ENCODE measurements around the gene SOCS3. TPM values are rescaled to one million over a fixed set of nuclear protein-coding genes. Genes with fewer than 3 reads are reported as not detected.
"Not testable (repeated sequence)": the region's sequence is repeated elsewhere in the genome, so short reads cannot be mapped to it uniquely, and the experiment has no call there.

Gene SOCS3
- total and polyA plus RNA-seq, 7 donors: 10.3 to 499 (median 45.7) TPM

DNA sequence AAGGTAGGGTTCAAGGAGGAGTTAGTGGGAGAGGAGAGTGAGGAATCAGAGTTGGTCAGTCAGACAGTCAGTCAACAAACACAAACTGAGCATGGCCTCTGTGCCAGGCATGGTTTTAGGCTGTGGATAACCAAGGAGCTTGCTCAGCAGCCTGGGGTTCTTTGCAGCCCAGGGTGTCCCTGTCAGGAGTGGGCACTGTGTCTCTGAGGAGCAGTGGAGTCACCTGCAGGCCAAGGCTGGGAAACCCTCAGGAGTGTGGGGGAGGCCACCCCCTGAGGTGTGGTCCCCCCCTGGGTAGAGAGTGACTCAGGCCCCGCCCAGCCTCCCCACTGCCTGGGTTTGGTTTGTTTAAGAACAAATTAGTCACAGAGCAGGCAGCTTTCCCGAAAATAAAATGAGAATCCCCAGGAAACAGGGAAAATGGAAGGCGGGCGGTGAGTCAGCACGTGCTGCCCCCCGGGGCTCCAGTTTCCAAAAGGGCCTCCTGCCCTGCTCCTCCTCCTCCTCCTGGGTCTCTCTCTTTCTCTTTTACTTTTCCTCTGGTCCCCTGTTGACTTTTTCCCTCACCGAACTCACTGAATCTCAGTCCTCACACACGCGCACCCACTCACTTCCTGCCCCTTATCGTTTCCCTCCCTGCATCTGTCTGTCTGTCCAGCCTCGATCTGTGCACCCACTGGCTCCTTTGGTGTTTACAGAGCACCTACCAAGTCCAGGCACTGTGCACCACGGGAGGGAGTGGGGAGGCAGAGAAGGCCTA is 44.3 kb downstream of the SOCS3 start:
- Histone ChIP-seq H3K27me3 (no peaks in the 10 kb centered on the region), H3K9me3 (no peaks in the 10 kb centered on the region), H3K4me3 (no peak overlapping the region), H3K27ac (peak overlapping the region; percentile 44 to 83 (median 72)), H3K4me1 (peaks cover 0 to 48% (median 42%) of the 10 kb centered on the region in 4 donors), H3K36me3 (no peaks in the 10 kb centered on the region)
- WGBS, 2 donors: 4 to 10% methylated on average over 12 of the region's 12 CpGs
- intact Hi-C loops (cut with DNase I): loop anchor here (2.0 kb wide), 1 partner anchor 45 kb away; the partner anchor contains the start of gene SOCS3
- peak; percentile 93 for DNase-seq
- TF ChIP-seq POLR2AphosphoS5 (IDR thresholded peaks at IDR 0.05) (peak in 3 of 4 donors; percentile 10 to 82 (median 40)), EP300 (IDR thresholded peaks at IDR 0.05) (peak in 2 of 4 donors; percentile 17 to 63)
- TF ChIP-seq, protein P1, sequence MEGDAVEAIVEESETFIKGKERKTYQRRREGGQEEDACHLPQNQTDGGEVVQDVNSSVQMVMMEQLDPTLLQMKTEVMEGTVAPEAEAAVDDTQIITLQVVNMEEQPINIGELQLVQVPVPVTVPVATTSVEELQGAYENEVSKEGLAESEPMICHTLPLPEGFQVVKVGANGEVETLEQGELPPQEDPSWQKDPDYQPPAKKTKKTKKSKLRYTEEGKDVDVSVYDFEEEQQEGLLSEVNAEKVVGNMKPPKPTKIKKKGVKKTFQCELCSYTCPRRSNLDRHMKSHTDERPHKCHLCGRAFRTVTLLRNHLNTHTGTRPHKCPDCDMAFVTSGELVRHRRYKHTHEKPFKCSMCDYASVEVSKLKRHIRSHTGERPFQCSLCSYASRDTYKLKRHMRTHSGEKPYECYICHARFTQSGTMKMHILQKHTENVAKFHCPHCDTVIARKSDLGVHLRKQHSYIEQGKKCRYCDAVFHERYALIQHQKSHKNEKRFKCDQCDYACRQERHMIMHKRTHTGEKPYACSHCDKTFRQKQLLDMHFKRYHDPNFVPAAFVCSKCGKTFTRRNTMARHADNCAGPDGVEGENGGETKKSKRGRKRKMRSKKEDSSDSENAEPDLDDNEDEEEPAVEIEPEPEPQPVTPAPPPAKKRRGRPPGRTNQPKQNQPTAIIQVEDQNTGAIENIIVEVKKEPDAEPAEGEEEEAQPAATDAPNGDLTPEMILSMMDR (IDR thresholded peaks at IDR 0.05): no peak

DNA sequence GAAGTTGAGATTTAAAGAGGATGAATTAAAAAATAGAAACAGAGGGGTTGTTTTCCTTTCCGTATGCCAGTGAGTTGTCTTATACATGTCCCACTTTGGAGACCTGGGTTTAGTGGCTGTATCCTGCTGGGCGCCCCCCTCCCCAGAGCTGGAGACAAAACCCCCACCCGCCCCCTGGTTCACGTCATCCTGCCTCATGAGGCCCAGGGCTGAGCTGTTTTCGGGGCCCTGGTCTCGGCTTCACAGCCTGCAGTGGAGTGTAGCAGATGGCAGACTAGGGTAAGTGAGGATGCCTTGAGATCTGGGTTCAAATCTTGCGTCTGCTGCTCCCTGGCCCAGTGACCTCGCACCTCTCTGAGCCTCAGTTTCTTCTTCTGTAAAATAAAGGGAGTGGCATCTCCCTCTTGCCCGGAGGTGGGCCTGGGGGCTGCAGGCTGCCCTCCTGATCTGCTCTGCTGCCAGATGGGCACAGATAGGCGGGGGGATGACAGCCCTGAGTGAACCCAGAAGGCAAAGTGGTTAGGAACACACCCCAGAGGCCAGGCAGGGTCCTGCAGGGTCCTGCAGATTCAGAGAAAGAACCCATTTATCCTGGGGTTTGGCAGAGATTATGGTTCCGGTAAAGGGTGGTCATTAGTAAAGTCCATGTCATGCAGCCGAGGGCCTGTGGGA is 45.1 kb downstream of the SOCS3 start:
- intact Hi-C loops (cut with DNase I): loop anchor here (2.0 kb wide), 1 partner anchor 46 kb away; the partner anchor contains the start of gene SOCS3
- WGBS, 2 donors: 57 to 77% methylated on average over 12 of the region's 12 CpGs
- H3K36me3 ChIP-seq: no peaks in the 10 kb centered on the region
- TF ChIP-seq, protein P1 (IDR thresholded peaks at IDR 0.05): no peak
- no peak for TF ChIP-seq POLR2AphosphoS5 (IDR thresholded peaks at IDR 0.05)
- TF ChIP-seq EP300 (IDR thresholded peaks at IDR 0.05): no peak
- TF ChIP-seq POLR2A (IDR thresholded peaks at IDR 0.05): no peak
- no peaks in the 10 kb centered on the region for H3K9me3 ChIP-seq
- peak overlapping the region; percentile 44 to 83 (median 72) for H3K27ac ChIP-seq
- peaks cover 0 to 48% (median 42%) of the 10 kb centered on the region in 4 donors for H3K4me1 ChIP-seq
- DNase-seq: no peak
- H3K27me3 ChIP-seq: no peaks in the 10 kb centered on the region
- H3K4me3 ChIP-seq: peak overlapping the region in 1 of 4 donors; percentile 51

DNA sequence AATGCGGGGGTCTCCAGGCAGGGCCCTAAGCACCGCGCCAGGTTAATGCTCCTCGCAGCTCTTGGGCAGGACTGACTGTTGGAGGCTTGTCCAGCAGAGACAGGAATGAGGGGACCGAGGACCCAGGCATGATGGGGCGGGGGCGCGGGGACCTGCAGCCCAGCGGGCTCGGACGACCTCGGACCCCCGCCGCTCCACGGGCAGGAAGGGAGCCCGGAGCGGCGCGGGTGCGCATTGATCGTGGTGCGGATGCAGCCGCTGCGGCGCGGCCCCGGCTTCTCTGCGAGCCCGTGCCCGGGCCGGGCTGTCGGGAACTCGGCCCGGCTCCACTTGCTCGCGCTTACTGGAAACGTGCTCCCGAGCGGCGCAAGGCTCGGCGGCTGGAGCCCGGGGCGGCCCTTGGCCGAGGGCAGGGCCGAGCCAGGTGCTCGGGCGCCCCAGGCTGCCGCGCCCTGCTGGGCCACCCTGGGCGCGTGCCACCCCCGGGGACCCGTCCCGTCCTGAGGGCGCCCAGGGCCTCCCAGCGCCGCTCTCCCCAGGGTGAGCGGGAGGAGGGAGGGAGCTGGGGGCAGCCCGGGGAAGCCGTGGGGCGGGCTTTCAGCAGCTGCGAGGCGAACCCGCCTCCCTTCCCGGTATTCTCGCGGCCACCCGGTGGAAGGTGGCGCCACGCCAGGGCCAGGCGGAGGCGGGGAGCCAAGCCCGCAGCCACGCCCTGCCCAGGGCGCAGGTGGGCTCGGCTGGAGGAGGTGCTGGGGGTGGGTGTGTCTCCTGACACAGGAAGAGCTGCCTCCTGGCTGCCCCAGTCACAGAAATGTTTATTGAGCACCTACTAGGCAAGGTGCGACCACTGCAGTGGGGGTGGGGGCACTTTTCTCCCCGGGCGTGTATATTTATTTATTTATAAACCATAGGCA is 45.9 kb downstream of the SOCS3 start:
- Histone ChIP-seq H3K27me3 (no peaks in the 10 kb centered on the region), H3K36me3 (no peaks in the 10 kb centered on the region), H3K4me1 (peaks cover 0 to 48% (median 42%) of the 10 kb centered on the region in 4 donors), H3K9me3 (no peaks in the 10 kb centered on the region), H3K4me3 (peak overlapping the region; percentile 4 to 62 (median 40)), H3K27ac (peak overlapping the region; percentile 44 to 83 (median 72))
- 1 to 3% methylated on average over 80 of the region's 80 CpGs for WGBS, 2 donors
- intact Hi-C loops (cut with DNase I): loop anchor here (2.0 kb wide), 1 partner anchor 47 kb away; the partner anchor contains the start of gene SOCS3
- TF ChIP-seq POLR2AphosphoS5 (IDR thresholded peaks at IDR 0.05): peak; percentile 11 to 80 (median 33)
- TF ChIP-seq, protein P1 (IDR thresholded peaks at IDR 0.05): no peak
- no peak for TF ChIP-seq POLR2A (IDR thresholded peaks at IDR 0.05)
- peak in 2 of 4 donors; percentile 28 to 51 for TF ChIP-seq EP300 (IDR thresholded peaks at IDR 0.05)
- DNase-seq: peak; percentile 85

DNA sequence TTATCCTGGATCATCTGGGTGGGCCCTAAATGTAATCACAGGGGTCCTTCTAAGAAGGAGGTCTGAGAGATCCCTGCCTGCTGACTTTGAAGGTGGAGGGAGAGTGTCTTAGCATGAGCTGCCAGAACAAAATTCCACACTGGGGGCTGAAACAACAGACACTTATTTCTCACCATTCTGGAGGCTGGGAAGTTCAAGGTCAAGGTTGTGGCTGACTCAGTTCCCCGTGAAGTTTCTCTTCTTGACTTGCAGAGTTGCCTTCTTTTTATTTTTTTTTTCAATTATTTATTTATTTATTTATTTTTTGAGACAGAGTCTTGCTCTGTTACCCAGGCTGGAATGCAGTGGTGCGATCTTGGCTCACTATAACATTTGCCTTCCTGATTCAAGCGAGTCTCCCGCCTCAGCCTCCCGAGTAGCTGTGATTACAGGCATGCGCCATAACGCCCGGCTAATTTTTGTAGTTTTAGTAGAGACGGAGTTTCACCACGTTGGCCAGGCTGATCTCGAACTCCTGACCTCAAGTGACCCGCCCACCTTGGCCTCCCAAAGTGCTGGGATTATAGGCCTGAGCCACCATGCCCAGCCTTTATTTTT is 50.1 kb downstream of the SOCS3 start:
- H3K27me3 ChIP-seq; H3K27ac ChIP-seq; intact Hi-C loops (cut with DNase I); H3K4me3 ChIP-seq; DNase-seq; H3K36me3 ChIP-seq; H3K9me3 ChIP-seq: not testable (repeated sequence)
- H3K4me1 ChIP-seq: peaks cover 0 to 16% (median 13%) of the 10 kb centered on the region in 4 donors
- WGBS, 2 donors: 88 to 92% methylated on average over 12 of the region's 12 CpGs

Measured in sigmoid colon (tissue), 7 donors.